ENCODE results near the gene WNK2.

- no peak for TF ChIP-seq CTCF (IDR thresholded peaks at IDR 0.05; ENCODE audit: insufficient read depth, low read depth, low read length)
- TF ChIP-seq EZH2 (IDR thresholded peaks at IDR 0.05; ENCODE audit: insufficient read depth, low read length): no peak
These were observed 12.5 kb upstream of the WNK2 start for GRCh38 chr9:93171261-93171990.
